AG09309 (cell line): ENCODE results near the gene WDR53.
"Not testable (repeated sequence)": the region's sequence is repeated elsewhere in the genome, so short reads cannot be mapped to it uniquely, and the experiment has no call there.

ENCODE experiments used
- DNase-seq: peaks from one replicate; pipeline ENCODE4 v3.0.0-alpha.2; 2010; ENCODE audit warnings: low read depth
- H3K4me3 ChIP-seq: 2 replicates; pipeline ENCODE4 v1.5.1; 2011; ENCODE audit warnings: mild to moderate bottlenecking, low read depth, low read length, moderate library complexity; ENCODE audit not compliant: control insufficient read depth
- CTCF ChIP-seq: IDR thresholded peaks from 2 replicates; pipeline ENCODE4 v1.5.1; 2011; ENCODE audit warnings: mild to moderate bottlenecking, low read depth, low read length, inconsistent platforms; ENCODE audit not compliant: insufficient read depth, control insufficient read depth; ENCODE audit errors: missing control alignments

Gene WDR53

GRCh38 chr3:196590279-196590678 is 21.9 kb upstream of the WDR53 start:
- no peak overlapping the region for H3K4me3 ChIP-seq
- no peak for TF ChIP-seq CTCF
- DNase-seq = no peak

GRCh38 chr3:196585044-196585757 is 16.8 kb upstream of the WDR53 start:
- DNase-seq = no peak
- TF ChIP-seq CTCF = no peak
- no peak overlapping the region for H3K4me3 ChIP-seq

GRCh38 chr3:196572389-196572788 is 4.0 kb upstream of the WDR53 start:
- TF ChIP-seq CTCF = no peak
- DNase-seq = no peak
- H3K4me3 ChIP-seq = no peak overlapping the region

GRCh38 chr3:196570332-196570731 is 2.0 kb upstream of the WDR53 start:
- not testable (repeated sequence) for DNase-seq, H3K4me3 ChIP-seq

GRCh38 chr3:196569003-196569516 is 706 bp upstream of the WDR53 start:
- peak overlapping the region; percentile 87 for H3K4me3 ChIP-seq
- no peak for TF ChIP-seq CTCF
- DNase-seq = no peak

- no peak overlapping the region for H3K4me3 ChIP-seq
- TF ChIP-seq CTCF = no peak
- DNase-seq = no peak
Measured at GRCh38 chr3:196563721-196564225, 4.6 kb downstream of the WDR53 start.

GRCh38 chr3:196559826-196560225 is 8.5 kb downstream of the WDR53 start:
- no peak for TF ChIP-seq CTCF
- no peak overlapping the region for H3K4me3 ChIP-seq
- no peak for DNase-seq
